GM18867 (cell line): ENCODE measurements around the gene HMOX1.
A peak's percentile ranks its signal among the peaks of the same experiment; 100 is the strongest.
"Not testable (repeated sequence)": the region's sequence is repeated elsewhere in the genome, so short reads cannot be mapped to it uniquely, and the experiment has no call there.

Source experiments
- ATAC-seq: cut with Tn5 transposase; IDR thresholded peaks from one replicate; pipeline ENCODE4 v1.9.1; 2021; ENCODE audit warnings: mild to moderate bottlenecking, moderate library complexity; ENCODE audit not compliant: unreplicated experiment

Gene HMOX1

DNA sequence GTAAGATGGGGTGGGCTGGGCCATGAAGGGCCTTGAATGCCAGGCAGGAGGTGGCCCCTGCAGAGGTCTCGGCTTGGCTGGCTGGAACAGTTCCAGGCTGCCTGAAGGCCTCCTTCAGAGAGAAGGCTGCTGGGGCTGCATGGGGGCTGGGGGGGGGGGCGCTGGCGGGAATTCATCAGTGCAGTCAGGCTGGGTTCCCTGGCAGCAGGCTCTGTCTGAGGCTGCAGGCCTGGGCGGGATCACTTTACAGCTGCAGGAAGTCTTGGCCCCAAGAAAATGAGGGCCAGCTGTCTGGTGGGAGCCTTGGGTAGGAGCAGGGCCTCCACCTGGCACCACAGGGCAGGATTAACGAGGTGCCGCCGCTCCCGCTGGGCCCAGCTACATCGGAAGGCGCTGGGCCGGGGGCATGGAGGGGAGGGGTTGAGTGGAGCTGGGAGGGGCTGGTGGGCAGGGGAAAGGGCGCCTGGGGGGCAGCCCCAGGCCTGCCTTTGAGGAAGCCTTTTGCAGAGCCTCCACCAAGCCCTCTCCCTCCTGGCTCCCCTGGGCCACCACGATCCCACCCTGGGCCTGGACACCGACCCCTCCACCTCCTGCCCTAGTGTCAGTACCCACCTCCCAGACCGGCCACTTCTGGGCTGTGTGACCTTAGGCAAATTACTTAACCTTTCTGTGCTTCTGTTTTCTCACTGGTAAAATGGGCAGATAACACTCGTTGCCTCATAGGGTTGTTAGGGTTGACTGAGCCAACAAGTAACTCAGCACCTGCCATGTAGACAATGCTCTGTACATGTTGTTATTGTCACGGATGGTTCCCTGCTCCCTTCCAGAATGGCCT, 31.0 kb upstream of the HMOX1 start:
- no peak for ATAC-seq

DNA sequence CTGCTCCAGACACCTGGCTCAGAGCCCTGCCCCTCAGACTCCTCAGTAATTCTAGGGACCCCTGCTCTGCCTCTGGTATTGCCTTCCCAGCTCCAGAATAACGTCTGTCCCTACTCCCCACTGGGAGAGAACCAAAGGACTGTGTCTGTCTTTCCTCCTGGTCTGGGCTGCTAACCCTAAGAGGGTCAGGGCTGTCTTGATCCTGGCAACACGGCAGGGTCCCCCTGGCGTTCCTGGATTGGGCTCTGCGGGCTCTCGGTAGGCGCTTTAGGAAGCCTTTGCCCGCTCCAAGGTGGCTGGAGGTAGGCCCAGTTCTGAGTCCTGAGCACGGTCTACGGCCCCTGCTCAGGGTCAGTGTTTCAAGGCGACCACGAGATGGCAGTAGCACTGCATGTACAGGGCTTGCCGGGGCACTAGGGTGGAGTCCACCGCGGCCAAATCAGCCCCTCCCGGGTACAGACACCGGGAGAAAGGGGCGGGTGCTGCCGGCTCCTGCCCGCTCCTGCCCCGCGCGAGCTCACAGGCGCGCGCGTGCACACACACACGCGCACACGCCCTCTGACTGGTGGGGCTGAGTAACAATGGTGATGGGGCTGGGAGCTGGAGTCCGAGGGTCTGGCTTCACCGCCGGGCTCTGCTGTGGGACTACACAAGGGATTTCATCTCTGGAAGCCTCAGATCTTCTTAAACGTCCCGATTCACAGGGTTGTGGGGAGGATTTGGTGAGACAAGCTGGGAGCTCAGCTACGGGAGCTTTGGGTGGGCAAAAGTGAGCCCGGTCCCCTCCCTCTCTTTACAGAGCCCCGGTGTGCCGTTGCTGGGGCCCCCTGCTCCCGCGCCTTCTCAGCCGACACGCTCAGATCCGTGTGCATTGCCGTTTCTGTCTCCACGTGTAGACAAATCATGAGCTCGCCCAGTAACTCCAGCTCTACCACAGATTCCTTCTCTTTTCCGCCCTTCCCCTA, 30.1 kb upstream of the HMOX1 start:
- peak; percentile 66 for ATAC-seq

DNA sequence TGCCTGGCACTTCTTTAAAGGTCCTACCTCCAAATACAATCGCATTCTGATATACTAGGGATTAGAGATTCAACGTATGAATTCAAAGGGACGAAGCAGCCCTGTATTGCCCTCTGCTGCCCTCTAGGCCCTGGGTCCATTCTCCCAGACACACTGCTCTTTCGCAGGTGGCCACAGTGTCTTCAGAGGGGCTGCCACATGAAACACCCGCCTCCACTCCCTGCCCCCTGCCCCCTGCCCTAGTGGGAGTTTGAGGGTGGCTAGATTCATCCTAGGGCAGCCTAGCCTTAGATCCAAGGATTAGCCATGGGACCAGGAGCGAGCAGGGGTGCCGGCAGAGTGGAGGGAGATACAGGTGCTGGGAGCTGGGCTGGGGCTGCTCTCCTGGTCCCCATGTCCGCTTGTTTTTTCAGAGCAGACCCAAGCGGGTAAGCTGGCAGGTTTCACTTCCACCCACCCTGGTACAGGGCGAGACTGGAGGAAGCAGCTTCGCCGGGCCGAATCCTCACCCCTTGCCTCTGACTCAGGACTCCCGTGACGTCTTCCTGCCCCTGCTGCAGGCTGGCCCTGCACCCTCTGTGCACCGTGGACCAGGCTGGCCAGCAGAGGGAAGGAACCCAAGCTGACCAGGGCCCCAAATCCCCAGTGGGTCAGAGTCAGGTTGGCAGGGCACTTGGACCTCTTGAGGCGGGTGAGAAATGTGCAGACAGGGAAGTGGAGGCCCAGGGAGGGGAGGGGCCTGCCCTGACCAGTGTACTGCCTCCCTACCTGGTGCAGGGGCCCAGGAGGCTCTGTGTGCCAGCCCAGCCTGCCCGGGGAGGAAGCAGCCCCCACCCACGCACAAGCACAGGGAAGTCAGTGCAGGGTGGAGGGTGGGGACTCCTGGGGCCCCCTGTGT, 28.4 kb upstream of the HMOX1 start:
- no peak for ATAC-seq

DNA sequence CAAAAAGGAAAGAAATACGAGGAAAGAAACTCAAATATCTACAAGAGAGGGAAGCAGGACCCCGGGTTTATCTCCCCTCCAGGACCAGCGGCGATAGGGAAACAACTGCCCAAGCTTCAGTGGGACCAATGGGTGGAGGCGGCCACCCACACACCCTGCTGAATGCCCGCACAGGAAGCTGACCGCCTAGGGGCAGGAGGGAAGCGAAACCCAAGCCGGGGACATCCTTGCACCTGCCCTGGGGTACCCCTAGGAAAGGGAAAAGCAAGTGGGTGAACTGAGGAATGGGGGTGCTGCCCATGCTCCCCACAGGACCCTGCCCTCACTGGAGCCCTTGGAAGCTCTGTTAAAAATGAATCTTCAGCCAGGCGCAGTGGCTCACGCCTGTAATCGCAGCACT, 27.6 kb upstream of the HMOX1 start:
- no peak for ATAC-seq

DNA sequence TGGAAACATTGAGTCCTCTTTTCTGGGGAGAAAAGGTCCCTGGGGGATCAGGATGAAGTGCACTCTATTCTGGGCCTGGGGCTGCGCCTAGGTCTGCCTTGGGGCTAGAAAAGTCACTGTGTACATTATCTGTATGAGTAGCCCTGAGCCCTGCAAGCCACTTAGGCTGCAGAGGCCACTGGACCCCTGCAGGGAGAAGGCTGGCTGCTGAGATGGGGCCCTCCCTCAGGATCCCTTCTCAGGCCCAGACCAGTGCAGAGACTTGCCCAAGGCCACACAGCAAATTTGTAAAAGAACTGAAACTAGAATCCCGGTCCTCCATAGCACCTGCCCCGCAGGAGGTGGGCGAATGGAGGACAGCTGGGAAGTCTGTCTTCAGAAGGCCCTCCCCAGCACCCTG, 26.8 kb upstream of the HMOX1 start:
- no peak for ATAC-seq

DNA sequence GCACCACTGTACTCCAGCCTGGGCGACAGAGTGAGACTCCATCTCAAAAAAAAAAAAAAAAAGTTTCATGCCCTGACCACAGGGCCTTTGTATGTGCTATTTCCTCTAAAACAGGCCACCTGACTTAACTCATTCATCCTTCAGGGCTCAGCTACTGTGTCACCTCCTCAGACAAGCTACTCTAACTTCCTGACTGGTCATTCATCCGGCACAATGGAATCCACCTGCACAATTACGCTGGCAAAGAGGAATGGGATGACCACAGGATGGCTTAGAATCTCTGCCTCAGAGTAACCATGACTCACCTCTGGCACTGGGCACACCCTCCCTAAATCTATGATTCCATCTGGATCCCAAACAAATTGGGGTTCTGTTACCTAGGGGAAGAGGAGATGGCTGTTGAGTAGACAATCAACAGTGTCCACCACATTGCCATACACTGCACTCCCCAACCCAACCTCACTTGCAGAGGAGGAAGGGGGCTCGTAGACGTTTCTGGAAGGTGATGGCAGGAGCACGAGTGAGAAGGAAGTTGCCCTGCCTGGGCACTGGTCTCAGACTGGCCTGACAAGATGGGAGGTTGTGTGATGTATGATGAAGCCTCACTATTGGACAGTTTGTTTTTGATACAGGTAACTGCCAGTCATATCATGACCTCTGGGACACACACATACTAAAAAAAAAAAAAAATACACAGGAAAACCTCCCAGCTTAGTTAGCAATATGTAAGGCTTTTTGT, 22.8 kb upstream of the HMOX1 start:
- no peak for ATAC-seq

DNA sequence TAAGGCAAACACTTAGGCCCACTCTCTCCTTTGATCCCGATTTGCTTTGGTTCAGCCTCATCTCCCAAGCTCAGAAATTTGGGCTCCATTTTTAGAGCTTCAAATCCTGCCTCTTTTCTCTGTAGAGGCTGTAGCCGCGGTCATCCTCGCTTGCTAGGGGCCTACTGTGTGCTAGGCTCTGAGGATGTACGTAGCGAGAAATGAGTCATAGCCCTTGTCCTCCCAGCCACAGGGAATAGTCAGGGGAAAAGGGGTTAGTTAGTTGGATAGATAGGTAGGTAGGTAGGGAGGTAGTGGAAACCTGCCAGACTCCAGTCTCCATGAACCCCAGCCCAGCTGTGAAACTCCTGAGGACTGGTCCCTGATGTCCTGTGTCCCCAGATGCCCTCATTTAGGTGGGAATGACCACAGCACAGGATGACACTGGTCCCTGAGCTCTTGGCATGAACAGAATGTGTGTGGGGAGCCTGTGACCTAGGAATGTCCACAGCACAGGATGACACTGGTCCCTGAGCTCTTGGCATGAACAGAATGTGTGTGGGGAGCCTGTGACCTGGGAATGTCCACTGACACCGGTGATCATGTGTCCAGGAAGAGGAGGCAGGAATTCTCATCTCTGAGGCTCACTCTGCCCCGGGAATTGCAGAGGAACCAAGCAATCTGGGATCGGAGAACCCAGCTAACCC, 21.4 kb upstream of the HMOX1 start:
- ATAC-seq: no peak

DNA sequence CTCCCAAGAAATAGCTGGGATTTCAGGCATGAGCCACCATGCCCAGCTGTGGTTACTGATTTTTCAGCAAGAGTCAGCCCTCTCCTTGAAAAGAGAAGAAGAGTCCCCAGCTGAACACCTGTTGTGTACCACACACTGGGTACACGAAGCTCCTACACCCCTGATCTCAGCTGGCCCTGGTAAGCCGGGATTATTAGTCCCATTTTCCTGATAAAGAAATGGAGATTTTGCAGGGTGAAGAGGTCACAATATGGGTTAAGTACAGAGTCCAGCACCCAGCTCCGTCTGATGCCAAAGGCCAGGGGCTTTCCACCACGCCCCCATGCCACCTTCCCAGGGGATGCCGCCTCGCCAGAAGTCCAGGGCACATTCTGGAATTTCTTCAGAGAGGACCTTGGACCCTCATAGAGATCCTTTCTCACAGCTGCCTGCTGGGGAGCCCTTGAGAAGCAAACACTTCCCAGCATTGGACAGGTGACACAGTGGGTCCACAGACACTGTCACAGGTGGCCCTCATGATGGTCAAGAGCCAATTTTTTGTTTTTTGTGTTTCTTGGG, 19.8 kb upstream of the HMOX1 start:
- ATAC-seq: no peak

DNA sequence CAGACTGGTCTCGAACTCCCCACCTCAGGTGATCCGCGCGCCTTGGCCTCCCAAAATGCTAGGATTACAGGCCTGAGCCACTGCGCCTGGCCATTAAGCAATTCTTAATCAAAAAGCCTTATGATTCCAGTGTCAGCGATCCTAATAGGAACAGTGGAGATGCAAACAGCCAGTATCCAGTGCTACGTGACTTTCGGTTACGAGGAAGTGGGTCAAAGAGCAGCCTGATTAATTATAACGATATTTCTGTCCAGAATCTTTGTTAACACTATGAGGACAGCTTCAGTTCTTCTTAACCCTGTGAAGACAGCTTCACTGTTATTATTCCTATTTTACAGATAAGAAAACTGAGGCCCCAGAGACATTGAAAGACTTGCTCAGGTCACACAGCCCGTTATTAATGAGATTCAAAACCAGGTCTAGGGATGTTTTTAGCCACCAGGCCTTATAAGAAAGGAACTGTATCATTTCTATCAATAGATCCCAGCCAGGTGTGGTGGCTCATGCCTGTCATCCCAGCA, 17.3 kb upstream of the HMOX1 start:
- no peak for ATAC-seq

DNA sequence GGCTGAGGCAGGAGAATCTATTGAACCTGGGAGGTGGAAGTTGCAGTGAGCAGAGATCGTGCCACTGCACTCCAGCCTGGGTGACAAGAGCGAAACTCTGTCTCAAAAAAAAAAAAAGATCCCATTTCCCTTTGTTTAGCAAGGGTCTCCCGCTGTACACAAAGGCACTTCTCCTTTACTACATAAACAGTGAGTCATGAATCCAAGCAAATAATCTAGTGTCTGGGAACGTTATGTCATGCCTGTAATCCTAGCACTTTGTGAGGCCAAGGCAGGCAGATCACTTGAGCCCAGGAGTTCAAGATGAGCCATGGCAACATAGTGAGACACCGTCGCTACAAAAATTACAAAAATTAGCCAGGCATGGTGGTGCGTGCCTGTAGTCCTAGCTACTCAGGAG, 16.7 kb upstream of the HMOX1 start:
- not testable (repeated sequence) for ATAC-seq

DNA sequence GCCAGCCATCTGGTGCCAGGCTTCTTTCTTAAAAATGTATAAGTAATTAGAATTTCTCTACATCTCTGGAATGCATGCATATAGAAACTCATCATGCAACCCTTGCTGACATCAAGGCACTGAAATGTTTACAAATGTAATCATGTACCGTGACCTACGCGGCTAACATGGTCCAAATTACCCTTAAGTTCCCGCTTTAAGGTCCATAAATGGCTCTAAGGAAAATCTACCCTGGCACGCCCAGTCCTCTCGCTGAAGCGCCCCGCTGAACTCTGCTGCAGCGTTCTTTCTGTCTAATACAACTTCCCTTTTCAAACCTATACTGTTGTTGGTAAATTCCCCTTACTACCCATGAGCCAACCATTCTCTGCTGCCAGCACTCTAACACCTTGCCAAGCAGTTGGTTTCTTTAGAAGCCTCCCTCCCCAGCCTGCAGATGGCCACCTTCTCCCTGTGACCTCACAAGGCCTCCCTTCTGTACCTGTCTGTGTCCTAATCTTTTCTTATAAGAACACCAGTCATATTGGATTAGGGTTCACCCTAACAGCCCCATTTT, 13.5 kb upstream of the HMOX1 start:
- ATAC-seq: no peak

DNA sequence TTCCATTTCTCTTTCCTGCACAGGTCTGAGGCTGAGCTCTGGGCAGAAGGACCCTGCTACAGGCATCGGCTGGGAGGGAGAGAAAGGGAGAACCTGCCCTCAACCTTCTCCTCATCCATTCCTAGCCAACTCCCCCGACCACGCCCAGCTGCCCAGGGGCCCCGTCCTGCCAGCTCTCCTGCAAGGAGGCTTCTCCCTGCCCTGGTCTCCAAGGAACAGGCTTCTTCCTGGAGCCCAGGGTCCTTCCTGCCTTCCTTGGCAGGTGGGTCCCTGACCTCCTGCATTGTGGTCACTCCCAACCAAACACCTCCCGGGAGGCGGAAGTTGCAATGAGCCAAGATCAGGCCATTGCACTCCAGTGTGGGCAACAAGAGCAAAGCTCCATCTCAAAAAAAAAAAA, 12.5 kb upstream of the HMOX1 start:
- ATAC-seq: no peak

DNA sequence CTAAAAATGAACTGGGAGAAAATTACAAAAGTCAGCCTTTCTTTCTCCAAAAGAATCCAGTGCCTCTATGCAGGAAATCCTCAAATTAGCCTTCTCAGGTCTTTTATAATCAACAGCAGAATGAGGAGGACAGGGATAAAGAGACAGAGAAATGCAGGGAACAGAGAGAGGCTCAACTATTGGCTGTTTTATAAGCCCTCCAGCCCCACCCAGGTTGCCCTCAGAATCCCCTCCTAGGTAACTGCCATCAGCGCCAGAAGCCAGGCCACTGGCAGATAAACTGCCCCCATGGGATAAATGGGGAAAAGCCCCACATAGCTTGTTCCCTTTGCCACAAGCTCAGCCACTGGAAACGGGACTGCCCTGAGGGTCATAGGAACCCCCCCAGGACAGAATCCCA, 10.9 kb upstream of the HMOX1 start:
- ATAC-seq: no peak

DNA sequence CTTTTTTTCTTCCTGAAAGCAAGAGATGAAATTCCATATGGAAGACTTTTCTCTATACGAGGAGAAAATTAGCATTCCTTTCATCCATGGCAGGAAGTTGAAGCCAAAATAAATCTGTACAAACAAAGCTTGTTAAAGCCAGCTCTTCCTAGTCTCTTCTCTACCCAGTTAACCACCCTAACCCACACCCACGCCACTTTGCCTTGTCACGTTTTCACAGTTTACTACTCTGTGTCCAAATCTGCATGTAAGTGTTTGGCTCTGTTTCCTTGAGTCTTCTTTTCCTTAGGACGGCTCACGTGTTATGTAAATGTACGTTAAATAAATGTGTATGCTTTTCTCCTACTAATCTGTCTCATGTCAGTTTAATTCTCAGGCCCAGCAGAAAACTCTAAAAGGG, 7.1 kb upstream of the HMOX1 start:
- ATAC-seq: no peak

DNA sequence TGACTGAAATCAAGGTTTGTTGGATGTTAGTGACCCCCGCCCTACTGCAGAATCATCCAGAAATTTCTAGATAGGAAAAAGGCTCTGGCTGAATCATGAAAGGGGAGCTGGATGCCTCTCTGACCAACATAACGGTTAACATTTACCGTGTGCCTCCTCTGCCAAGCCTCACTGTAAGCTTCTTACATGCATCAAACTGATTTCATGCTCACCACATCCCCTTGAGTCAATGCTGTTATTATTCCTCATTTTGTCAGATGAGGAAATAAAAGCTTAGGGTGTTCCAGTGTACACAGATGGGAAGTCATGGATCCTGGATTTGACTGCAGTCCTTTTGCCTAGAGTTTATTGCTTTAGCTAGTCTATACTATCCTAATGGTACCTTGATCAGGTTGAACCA, 5.9 kb upstream of the HMOX1 start:
- ATAC-seq: no peak

DNA sequence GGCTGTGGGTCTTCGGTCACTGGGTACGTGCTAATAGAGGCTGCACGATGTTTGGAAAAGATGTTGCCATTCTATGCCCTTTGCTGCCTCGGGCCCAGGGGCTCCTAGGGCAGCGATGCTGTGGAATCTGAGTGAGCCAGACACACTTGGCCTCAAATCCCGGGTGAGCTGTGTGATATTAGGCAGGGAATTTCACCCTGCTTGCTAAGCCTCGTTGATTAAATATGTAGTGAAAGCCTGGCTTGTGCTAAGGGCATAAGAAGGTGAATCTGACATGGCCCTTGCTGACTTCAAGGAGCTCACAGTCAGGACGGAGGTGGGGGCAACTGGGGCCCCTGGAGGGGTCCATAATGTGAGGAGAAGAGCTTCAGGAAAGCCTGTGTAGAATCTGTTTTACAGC, 5.4 kb upstream of the HMOX1 start:
- ATAC-seq: no peak

DNA sequence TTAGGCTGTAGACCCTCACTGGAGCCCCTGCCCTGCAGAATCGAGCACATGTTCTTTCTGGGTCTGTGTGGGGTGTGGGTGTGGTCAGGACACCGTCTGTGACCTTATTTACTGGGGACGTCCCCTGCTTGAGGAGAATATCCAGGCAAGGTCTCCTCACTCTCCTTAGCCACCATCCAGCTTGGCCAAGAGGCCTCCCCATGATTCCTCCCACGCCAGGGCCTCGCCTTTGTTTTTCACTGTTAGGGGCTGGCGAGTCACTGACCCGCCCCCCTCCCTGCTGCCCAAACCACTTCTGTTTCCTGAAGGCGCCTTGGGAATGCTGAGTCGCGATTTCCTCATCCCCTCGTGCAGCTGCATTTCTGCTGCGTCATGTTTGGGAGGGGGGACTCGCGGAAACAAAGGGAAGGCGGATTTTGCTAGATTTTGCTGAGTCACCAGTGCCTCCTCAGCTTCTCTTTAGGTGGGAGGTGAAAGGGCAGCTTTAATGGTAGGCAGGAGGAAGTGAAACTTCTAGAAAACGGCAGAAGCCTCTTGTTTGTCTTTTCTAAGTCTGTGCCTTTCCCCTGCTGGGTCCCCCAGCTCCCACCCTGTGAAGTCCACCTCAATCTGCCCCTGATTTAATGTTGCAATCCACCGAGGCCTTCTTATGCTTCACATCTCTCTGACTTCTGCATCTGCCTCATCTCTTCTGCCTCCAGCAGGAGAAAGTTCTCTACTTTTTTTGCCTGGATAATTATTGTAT, 4.0 kb upstream of the HMOX1 start:
- ATAC-seq: no peak

DNA sequence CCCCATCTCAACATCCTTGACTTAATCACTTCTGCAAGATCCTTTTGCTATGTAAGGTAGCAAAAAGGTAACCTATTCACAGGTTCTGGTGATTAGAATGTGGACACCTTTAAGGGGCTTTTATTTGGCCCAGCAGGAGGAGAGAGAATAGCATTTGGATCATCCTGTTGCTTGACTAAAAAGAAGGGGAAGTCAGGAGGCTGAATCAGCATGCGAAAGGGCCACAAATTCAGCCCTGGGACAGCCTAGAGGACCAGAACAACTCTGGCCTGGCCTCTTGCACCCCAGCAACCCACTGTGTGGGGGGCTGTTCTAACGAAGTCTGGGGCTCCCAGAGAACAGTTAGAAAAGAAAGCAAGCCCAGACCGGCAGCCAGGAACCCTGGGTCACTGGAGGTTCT, 3.2 kb upstream of the HMOX1 start:
- ATAC-seq: no peak
